Gastroesophageal sphincter (tissue), 4 donors: ENCODE results near the gene ATRX. TPM values are rescaled to one million over a fixed set of nuclear protein-coding genes. Genes with fewer than 3 reads are reported as not detected.

Experiments
- ATAC-seq: fragments of 150-250 bp; one replicate; pipeline ENCODE4 v1.9.1; 2016; ENCODE audit warnings: mild to moderate bottlenecking, moderate library complexity
- H3K27ac ChIP-seq, 4 donors: fragments of 200-600 bp; sonication (generic) in 3 of 4; 1 replicate in 3 of 4; 2 replicates in 1 of 4; pipeline ENCODE4 v1.5.1; 2016 to 2019
- H3K27me3 ChIP-seq: fragments of 200-600 bp; sonication (generic); one replicate; pipeline ENCODE4 v1.5.1; 2019
- H3K36me3 ChIP-seq, 2 donors: fragments of 200-600 bp; sonication (generic); one replicate each; pipeline ENCODE4 v1.5.1; 2019; ENCODE audit warnings: control low read depth in 1 of 2
- H3K4me1 ChIP-seq, 3 donors: fragments of 200-600 bp; sonication (generic); 1 replicate in 2 of 3; 2 replicates in 1 of 3; pipeline ENCODE4 v1.5.1; 2016 to 2019; ENCODE audit warnings: control low read depth in 2 of 3
- H3K4me3 ChIP-seq, 2 donors: fragments of 200-600 bp; sonication (generic); one replicate each; pipeline ENCODE4 v1.5.1; 2019; ENCODE audit warnings: mild to moderate bottlenecking in 1 of 2, moderate library complexity in 1 of 2
- H3K9me3 ChIP-seq, 3 donors: fragments of 200-600 bp; sonication (generic); one replicate each; pipeline ENCODE4 v1.5.1; 2017 to 2019; ENCODE audit warnings: control low read depth in 2 of 3
- CTCF ChIP-seq, 4 experiments: fragments of 200-600 bp in 2 of 4; fragments of 450-650 bp in 2 of 4; sonication (generic) in 1 of 4; IDR thresholded peaks; one replicate each; pipeline ENCODE4 v1.5.1; 2017 to 2019; ENCODE audit warnings: antibody characterized with exemption in 4 of 4, mild to moderate bottlenecking in 2 of 4, moderate library complexity in 2 of 4
- EP300 ChIP-seq: sonication (generic); formaldehyde crosslinking; IDR thresholded peaks from one replicate; pipeline ENCODE4 v1.6.1; 2017; ENCODE audit warnings: antibody characterized with exemption, mild to moderate bottlenecking
- POLR2A ChIP-seq, 2 donors: fragments of 450-650 bp; IDR thresholded peaks; one replicate each; pipeline ENCODE4 v1.6.1; 2017; ENCODE audit warnings: antibody characterized with exemption in 2 of 2, mild to moderate bottlenecking in 2 of 2, moderate library complexity in 1 of 2
- POLR2AphosphoS5 ChIP-seq: sonication (generic); formaldehyde crosslinking; IDR thresholded peaks from one replicate; pipeline ENCODE4 v1.6.1; 2017; ENCODE audit warnings: antibody characterized with exemption
- WGBS, 2 donors: methylation state at CpG; one replicate each; pipeline ENCODE4 v1.1.5; 2018; ENCODE audit warnings: low coverage in 1 of 2; 5-methylcytosine and 5-hydroxymethylcytosine counted together
- total RNA-seq, 4 donors: library from RNA; depleted of rRNA; stranded (reverse); fragments of >200 nt; gene quantifications; one replicate each; pipeline ENCODE4 v1.1.0, GENCODE V29; 2016

ATRX gene
- total RNA-seq, 4 donors from 2014 or later = 93.4 to 140 (median 117) TPM

- H3K4me3 ChIP-seq = no peak overlapping the region
- no peak for TF ChIP-seq EP300
- no peak for TF ChIP-seq POLR2AphosphoS5
- TF ChIP-seq POLR2A (IDR thresholded peaks at IDR 0.05) = no peak
- no peak for TF ChIP-seq CTCF (IDR thresholded peaks at IDR 0.05)
- peaks cover 0 to 18% of the 10 kb centered on the region in 2 donors for H3K36me3 ChIP-seq
- no peak overlapping the region for H3K27ac ChIP-seq
- no peaks in the 10 kb centered on the region for H3K4me1 ChIP-seq
- no peaks in the 10 kb centered on the region for H3K9me3 ChIP-seq
- WGBS, 2 donors = 100% methylated on average over 1 of the region's 1 CpG; no CpG with 5 or more reads in 1 of the 2 donors
- ATAC-seq = no peak
- H3K27me3 ChIP-seq = no peaks in the 10 kb centered on the region
Observed at GRCh38 chrX:77679144-77679543, 106.9 kb downstream of the ATRX start.

- H3K36me3 ChIP-seq = peaks cover 0 to 5% of the 10 kb centered on the region in 2 donors
- H3K4me3 ChIP-seq = no peak overlapping the region
- WGBS, 2 donors = 66 to 88% methylated on average over 3 of the region's 3 CpGs
- no peak overlapping the region for H3K27ac ChIP-seq
- no peaks in the 10 kb centered on the region for H3K9me3 ChIP-seq
- no peaks in the 10 kb centered on the region for H3K27me3 ChIP-seq
- ATAC-seq = no peak
- TF ChIP-seq POLR2AphosphoS5 (no peak), POLR2A (IDR thresholded peaks at IDR 0.05) (no peak), CTCF (IDR thresholded peaks at IDR 0.05) (no peak), EP300 (no peak)
- no peaks in the 10 kb centered on the region for H3K4me1 ChIP-seq
Observed at GRCh38 chrX:77675986-77676385, 110.0 kb downstream of the ATRX start.

GRCh38 chrX:77668391-77669237 is 117.4 kb downstream of the ATRX start:
- Histone ChIP-seq H3K27ac (no peak overlapping the region), H3K27me3 (no peaks in the 10 kb centered on the region), H3K36me3 (peaks cover 0 to 10% of the 10 kb centered on the region in 2 donors), H3K4me3 (no peak overlapping the region), H3K9me3 (no peaks in the 10 kb centered on the region), H3K4me1 (no peaks in the 10 kb centered on the region)
- no peak for TF ChIP-seq POLR2AphosphoS5
- no peak for TF ChIP-seq CTCF (IDR thresholded peaks at IDR 0.05)
- no peak for TF ChIP-seq EP300
- TF ChIP-seq POLR2A (IDR thresholded peaks at IDR 0.05) = no peak
- no peak for ATAC-seq
- 64 to 73% methylated on average over 5 to 7 of the region's 10 CpGs for WGBS, 2 donors

GRCh38 chrX:77658886-77659285 is 127.1 kb downstream of the ATRX start:
- no peak overlapping the region for H3K27ac ChIP-seq
- peaks cover 0 to 17% of the 10 kb centered on the region in 2 donors for H3K36me3 ChIP-seq
- no peak for ATAC-seq
- no peaks in the 10 kb centered on the region for H3K27me3 ChIP-seq
- TF ChIP-seq EP300 (no peak), POLR2AphosphoS5 (no peak), POLR2A (IDR thresholded peaks at IDR 0.05) (no peak), CTCF (IDR thresholded peaks at IDR 0.05) (no peak)
- peaks cover 0 to 7% (median 0%) of the 10 kb centered on the region in 3 donors for H3K4me1 ChIP-seq
- no peaks in the 10 kb centered on the region for H3K9me3 ChIP-seq
- WGBS, 2 donors = 39 to 74% methylated on average over 3 of the region's 3 CpGs
- no peak overlapping the region for H3K4me3 ChIP-seq

- peaks cover 0 to 7% (median 0%) of the 10 kb centered on the region in 3 donors for H3K4me1 ChIP-seq
- H3K4me3 ChIP-seq = no peak overlapping the region
- ATAC-seq = no peak
- H3K27me3 ChIP-seq = no peaks in the 10 kb centered on the region
- 79 to 94% methylated on average over 4 to 5 of the region's 5 CpGs for WGBS, 2 donors
- TF ChIP-seq POLR2AphosphoS5 = no peak
- no peak for TF ChIP-seq POLR2A (IDR thresholded peaks at IDR 0.05)
- TF ChIP-seq CTCF (IDR thresholded peaks at IDR 0.05) = no peak
- TF ChIP-seq EP300 = no peak
- H3K36me3 ChIP-seq = peaks cover 0 to 19% of the 10 kb centered on the region in 2 donors
- H3K9me3 ChIP-seq = no peaks in the 10 kb centered on the region
- no peak overlapping the region for H3K27ac ChIP-seq
Observed at GRCh38 chrX:77652095-77652494, 133.9 kb downstream of the ATRX start.
